GM12865 (cell line): Measurements from ENCODE around the gene RAB42.
A peak's percentile ranks its signal among the peaks of the same experiment; 100 is the strongest.
"Not testable (repeated sequence)": the region's sequence is repeated elsewhere in the genome, so short reads cannot be mapped to it uniquely, and the experiment has no call there.

Source experiments
- DNase-seq: peaks from one replicate; pipeline ENCODE4 v3.0.0; 2010; ENCODE audit warnings: low read depth
- H3K4me3 ChIP-seq: 2 replicates; pipeline ENCODE4 v1.5.1; 2011; ENCODE audit warnings: mild to moderate bottlenecking, low read depth, low read length, control low read depth
- TF ChIP-seq, protein P1 (sequence below): IDR thresholded peaks from 2 replicates; pipeline ENCODE4 v1.5.1; 2011; ENCODE audit warnings: low read length, control low read depth, low read depth, inconsistent platforms; ENCODE audit not compliant: insufficient read depth; ENCODE audit errors: missing control alignments

The RAB42 gene

DNA sequence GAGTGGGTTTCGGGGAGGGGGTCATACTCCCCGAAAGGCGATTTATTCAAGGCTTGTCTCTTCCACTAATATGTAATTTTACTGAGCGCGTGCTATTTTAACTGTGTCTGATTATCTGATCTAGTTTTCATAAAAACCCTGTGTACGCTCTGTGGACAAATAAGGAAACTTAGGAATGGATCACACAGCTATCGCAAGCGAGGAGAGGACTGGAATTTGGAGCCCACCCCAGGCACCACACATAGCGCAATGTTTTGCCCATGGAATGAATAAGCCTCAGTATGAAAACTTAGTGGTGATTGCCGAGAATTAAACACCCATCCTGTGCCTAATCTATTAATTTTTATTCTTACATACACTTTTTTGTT, 9.8 kb upstream of the RAB42 start:
- H3K4me3 ChIP-seq, result peak overlapping the region; percentile 65
- no peak for DNase-seq
- TF ChIP-seq, protein P1, sequence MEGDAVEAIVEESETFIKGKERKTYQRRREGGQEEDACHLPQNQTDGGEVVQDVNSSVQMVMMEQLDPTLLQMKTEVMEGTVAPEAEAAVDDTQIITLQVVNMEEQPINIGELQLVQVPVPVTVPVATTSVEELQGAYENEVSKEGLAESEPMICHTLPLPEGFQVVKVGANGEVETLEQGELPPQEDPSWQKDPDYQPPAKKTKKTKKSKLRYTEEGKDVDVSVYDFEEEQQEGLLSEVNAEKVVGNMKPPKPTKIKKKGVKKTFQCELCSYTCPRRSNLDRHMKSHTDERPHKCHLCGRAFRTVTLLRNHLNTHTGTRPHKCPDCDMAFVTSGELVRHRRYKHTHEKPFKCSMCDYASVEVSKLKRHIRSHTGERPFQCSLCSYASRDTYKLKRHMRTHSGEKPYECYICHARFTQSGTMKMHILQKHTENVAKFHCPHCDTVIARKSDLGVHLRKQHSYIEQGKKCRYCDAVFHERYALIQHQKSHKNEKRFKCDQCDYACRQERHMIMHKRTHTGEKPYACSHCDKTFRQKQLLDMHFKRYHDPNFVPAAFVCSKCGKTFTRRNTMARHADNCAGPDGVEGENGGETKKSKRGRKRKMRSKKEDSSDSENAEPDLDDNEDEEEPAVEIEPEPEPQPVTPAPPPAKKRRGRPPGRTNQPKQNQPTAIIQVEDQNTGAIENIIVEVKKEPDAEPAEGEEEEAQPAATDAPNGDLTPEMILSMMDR, result no peak

DNA sequence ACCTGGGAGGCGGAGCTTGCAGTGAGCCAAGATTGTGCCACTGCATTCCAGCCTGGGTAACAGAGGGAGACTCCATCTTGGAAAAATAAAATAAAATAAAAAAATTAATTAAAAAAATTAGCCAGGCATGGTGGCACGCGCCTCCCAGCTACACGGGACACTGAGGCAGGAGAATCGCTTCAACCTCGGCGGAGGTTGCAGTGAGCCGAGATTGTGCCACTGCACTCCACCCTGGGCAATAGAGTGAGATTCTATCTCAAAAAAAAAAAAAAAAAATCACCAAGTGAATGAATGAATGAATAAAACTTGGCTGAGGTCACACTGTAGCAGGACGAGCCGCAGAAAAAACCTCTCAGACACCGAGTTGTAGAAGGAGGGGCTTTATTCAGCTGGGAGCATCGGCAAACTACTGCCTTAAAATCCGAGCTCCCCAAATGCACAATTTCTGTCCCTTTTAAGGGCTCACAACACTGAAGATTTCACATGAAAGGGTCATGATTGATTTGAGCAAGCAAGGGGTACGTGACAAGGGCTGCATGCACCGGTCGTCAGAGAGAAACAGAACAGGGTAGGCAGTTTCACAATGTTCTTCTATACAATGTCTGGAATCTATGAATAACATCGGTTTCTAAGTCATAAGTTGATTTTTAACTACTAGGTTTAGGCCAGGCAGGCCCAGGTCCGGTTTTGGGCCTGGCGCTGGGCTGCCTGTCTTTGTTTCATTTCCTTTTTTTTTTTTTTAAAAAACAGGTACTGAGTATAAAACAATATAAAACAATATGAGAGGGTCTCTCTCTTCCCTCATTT, 5.3 kb upstream of the RAB42 start:
- DNase-seq, result peak; percentile 57
- not testable (repeated sequence) for H3K4me3 ChIP-seq

DNA sequence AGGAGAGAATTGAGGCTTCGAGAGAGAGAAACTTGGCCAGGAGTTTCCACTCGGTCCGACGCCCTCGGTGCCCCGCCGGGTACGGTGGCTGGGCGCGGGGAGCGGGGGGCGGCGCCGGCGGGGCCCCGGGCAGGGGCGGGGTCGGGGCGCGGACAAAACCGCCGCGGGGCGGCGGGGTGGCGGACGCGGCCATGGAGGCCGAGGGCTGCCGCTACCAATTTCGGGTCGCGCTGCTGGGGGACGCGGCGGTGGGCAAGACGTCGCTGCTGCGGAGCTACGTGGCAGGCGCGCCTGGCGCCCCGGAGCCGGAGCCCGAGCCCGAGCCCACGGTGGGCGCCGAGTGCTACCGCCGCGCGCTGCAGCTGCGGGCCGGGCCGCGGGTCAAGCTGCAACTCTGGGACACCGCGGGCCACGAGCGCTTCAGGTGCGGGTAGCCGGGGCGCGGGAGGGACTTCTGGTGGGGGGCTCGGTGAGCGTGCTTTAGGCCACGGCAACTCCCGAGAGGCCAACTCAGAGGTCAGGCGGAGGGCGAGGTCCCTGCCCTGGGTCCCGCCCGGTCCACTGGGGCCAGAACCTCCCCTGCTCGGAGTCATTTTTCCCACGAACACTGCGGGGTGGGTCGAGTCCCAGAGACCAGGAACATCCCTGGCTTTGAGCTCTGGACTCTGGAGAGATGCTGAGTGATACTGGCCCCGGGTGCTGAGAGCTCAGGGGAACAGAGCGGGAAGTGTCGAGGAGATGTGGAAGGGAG, 431 bp downstream of the RAB42 start:
- no peak for DNase-seq
- peak overlapping the region; percentile 48 for H3K4me3 ChIP-seq
- TF ChIP-seq, protein P1, result no peak

DNA sequence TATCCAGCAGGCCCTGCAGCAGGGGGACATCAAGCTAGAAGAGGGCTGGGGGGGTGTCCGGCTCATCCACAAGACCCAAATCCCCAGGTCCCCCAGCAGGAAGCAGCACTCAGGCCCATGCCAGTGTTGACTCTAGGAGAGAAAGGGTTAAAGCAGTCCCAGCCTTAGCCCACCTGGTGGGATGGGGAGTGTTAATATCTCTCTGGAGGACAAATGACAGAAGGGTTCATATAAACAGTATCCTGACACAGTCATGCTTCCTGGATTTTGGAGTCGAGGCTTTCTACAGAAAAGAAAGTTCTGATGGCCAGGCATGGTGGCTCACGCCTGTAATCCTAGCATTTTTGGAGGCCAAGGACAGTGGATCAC, 1.9 kb downstream of the RAB42 start:
- not testable (repeated sequence) for H3K4me3 ChIP-seq, DNase-seq

DNA sequence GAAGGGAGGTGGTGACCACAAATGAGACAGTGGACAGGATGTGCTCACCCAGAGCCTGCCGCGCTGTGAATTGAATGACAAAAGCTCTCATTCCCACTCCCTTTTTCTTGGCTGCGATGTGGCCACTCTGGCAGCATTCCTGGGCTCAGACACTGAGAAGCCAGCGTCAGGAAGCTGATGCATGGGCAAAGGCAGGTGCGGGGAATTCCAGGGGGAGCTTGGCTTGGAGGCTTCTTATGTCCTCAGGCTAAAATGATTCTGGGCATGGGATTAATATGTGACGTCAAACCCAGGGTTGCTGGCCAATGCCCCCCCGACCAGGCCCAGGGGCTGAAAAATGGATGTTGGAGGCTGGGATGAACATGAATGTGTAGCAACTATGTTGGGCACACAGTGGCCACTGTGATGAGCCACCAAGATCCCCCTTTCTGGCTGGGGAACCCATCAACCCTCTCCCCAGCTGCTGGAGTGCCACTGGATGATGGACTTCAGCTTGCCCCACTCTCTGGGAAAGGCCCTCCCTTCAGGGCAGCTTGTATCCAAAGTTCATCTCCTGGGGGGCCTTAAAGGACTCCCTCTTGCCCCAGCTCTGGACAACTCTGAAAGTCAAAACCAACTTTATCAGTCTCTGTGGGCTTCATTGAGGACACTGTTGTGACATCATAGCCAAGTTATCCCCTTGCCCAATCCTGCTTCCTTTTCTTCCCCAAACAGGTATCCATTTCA, 2.8 kb downstream of the RAB42 start:
- not testable (repeated sequence) for H3K4me3 ChIP-seq

DNA sequence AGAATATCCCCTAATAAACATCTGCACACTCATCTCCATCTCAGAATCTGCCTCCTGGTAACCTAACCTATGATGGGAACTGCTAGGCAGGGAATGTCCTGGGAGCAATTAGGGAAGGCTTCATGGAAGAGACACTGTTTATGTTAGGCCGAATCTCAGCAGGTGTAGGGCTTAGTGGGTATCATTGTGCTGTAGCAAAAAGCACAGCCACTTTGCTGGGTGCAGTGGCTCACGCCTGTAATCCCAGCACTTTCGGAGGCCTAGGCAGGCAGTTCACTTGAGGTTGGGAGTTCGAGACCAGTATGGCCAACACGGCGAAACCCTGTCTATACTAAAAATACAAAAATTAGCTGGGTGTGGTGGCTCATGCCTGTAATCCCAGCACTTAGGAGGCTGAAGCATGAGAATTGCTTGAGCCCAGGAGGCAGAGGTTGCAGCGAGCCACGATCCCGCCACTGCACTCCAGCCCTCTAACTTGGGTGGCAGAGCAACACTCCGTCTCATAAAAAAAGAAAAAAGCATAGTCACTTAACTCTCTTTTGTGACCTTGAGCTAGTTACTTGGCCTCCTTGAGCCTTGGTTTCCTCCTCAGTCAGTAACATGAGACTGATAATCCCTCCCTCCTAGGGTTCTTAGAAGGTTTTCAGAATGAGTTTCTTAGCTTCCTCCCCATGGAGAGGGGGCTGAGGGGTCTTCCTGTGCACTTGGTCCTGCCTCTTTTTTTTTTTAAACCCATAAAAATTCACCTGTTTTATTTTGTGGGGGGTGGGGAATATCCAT, 3.5 kb downstream of the RAB42 start:
- TF ChIP-seq, protein P1, result no peak
- H3K4me3 ChIP-seq, result no peak overlapping the region
- no peak for DNase-seq

More for the DNA sequence above, 2.8 kb downstream of the RAB42 start:
- DNase-seq, result not testable (repeated sequence)

DNA sequence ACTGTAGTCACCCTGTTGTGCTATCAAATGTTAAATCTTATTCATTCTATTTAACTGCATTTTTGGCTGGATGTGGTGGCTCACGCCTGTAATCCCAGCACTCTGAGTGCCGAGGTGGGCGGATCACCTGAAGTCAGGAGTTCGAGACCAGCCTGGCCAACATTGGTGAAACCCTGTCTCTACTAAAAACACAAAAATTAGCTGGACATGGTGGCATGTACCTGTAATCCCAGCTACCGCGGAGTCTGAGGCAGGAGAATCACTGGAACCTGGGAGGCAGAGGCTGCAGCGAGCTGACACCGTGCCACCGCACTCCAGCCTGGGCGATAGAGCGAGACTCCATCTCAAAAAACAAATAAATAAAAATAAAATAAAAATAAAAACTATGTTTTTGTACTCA, 4.2 kb downstream of the RAB42 start:
- DNase-seq, H3K4me3 ChIP-seq: not testable (repeated sequence)

DNA sequence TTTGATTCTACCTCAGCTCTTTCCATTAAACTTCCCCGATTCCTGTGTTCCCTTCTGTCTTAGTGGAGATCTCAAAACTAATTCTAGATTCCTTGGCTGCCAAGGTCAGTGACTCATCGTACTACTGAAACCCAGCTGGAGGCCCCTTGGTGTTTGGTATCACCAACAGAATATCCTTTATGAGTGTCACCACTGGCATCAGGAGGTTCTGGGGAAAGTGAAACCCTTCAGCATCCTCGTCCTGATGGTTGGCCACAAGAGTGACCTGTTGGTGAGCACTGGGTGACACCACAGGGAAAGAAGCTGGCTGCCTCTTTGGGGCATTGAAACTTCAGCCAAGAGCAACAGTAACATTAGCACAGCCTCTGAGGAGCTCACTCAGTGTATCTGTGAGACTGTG, 9.6 kb downstream of the RAB42 start:
- no peak overlapping the region for H3K4me3 ChIP-seq
- TF ChIP-seq, protein P1, result no peak
- peak; percentile 74 for DNase-seq
